Right lobe of liver (tissue), 6 donors: Measurements from ENCODE around the gene ZMIZ1. TPM values are rescaled to one million over a fixed set of nuclear protein-coding genes. Genes with fewer than 3 reads are reported as not detected.

Experiments used
- ATAC-seq, 4 donors: fragments of 200-7000 bp; cut with Tn5 transposase; one replicate each; pipeline ENCODE4 v1.9.1; 2020; ENCODE audit warnings: mild to moderate bottlenecking in 4 of 4, moderate library complexity in 4 of 4
- DNase-seq, 3 donors: peaks; one replicate each; pipeline ENCODE4 v3.0.0-alpha.2; 2020
- H3K27ac ChIP-seq, 3 donors: fragments of 200-600 bp; one replicate each; pipeline ENCODE4 v1.8.0; 2022
- H3K27me3 ChIP-seq, 2 donors: fragments of 200-600 bp; one replicate each; pipeline ENCODE4 v1.8.0; 2022
- H3K36me3 ChIP-seq, 4 donors: fragments of 200-600 bp; sonication (generic) in 1 of 4; one replicate each; pipeline versions ENCODE4 v1.5.1 to v1.8.0; 2017 to 2022; ENCODE audit warnings: control low read depth in 1 of 4
- H3K4me1 ChIP-seq, 4 donors: fragments of 200-600 bp; sonication (generic) in 1 of 4; one replicate each; pipeline versions ENCODE4 v1.5.1 to v1.8.0; 2017 to 2022; ENCODE audit warnings: control low read depth in 1 of 4
- H3K4me3 ChIP-seq, 3 donors: fragments of 200-600 bp; one replicate each; pipeline ENCODE4 v1.8.0; 2022
- H3K9me3 ChIP-seq, 4 donors: fragments of 200-600 bp; sonication (generic) in 1 of 4; one replicate each; pipeline versions ENCODE4 v1.5.1 to v1.8.0; 2017 to 2022; ENCODE audit warnings: control low read depth in 1 of 4
- POLR2A ChIP-seq: fragments of 450-650 bp; IDR thresholded peaks from one replicate; pipeline ENCODE4 v1.6.1; 2017; ENCODE audit warnings: antibody characterized with exemption, mild to moderate bottlenecking
- WGBS: methylation state at CpG from one replicate; pipeline ENCODE4 v1.1.6; 2018; ENCODE audit warnings: low coverage, low lambda C conversion rate; ENCODE audit not compliant: insufficient coverage; ENCODE audit errors: missing lambda C conversion rate; 5-methylcytosine and 5-hydroxymethylcytosine counted together
- intact Hi-C, 2 donors: fragments of 100-400 bp; cut with DNase I; formaldehyde crosslinking; loops; one replicate each; pipeline versions ENCODE4 v1.11.2 to v1.14.1; 2022
- total RNA-seq, 6 experiments: library from RNA; depleted of rRNA in 2 of 6; stranded (reverse); fragments of >200 nt in 2 of 6; fragmentation: NEBNext Ultra II Directional in 3 of 6; extraction: Animal tissue kit (Norgen Biotek cat#: 25700) in 3 of 6; gene quantifications; one replicate each; pipeline versions ENCODE4 v1.1.0 to v1.2.4, GENCODE V29; 2016 to 2023
- TF ChIP-seq, protein P1 (sequence below), 4 donors: fragments of 200-600 bp in 3 of 4; fragments of 450-650 bp in 1 of 4; IDR thresholded peaks; one replicate each; pipeline versions ENCODE4 v1.5.1 to v1.8.0; 2016 to 2022; ENCODE audit warnings: antibody characterized with exemption in 4 of 4, mild to moderate bottlenecking in 2 of 4
- donor health status: DM: no; HTN: yes; CAD: no.
- donor health status: DM: no; HTN: no; CAD: no.
- donor health status: DM: no; HTN: no; CAD: no.
- donor health status: DM: no; HTN: yes; CAD: no.
- donor health status: DM: no; HTN: yes; CAD: no.

The ZMIZ1 gene
- total RNA-seq, 6 experiments from 2014 or later = 9.9 to 22.8 (median 12.3) TPM

DNA sequence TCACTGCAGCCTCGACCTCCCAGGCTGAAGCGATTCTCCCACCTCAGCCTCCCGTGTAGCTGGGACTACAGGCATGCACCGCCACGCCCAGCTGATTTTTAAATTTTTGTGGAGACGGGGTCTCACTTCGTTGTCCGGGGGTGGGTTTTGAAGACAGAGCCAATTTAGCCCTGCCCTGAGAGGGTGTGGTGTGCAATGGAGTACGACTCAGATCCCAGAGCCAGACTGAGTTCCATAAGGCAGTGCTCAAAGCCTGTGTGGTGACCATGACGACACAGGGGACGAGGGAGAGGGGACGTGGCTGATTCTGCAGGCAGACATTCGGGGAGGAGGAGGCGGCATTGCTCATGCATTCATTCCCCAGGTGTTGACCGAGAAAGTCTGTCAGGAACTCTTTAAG lies 72.1 kb downstream of the ZMIZ1 start:
- intact Hi-C loops = no loop called here
- DNase-seq = no peak
- no peak for ATAC-seq
- Histone ChIP-seq H3K27me3 (no peaks in the 10 kb centered on the region), H3K4me3 (no peak overlapping the region), H3K27ac (no peak overlapping the region), H3K36me3 (peaks cover 0 to 11% (median 4%) of the 10 kb centered on the region in 4 donors), H3K4me1 (peaks cover 0 to 5% (median 2%) of the 10 kb centered on the region in 4 donors), H3K9me3 (no peaks in the 10 kb centered on the region)
- 86% methylated on average over 14 of the region's 15 CpGs for WGBS
- no peak for TF ChIP-seq POLR2A
- TF ChIP-seq, protein P1, sequence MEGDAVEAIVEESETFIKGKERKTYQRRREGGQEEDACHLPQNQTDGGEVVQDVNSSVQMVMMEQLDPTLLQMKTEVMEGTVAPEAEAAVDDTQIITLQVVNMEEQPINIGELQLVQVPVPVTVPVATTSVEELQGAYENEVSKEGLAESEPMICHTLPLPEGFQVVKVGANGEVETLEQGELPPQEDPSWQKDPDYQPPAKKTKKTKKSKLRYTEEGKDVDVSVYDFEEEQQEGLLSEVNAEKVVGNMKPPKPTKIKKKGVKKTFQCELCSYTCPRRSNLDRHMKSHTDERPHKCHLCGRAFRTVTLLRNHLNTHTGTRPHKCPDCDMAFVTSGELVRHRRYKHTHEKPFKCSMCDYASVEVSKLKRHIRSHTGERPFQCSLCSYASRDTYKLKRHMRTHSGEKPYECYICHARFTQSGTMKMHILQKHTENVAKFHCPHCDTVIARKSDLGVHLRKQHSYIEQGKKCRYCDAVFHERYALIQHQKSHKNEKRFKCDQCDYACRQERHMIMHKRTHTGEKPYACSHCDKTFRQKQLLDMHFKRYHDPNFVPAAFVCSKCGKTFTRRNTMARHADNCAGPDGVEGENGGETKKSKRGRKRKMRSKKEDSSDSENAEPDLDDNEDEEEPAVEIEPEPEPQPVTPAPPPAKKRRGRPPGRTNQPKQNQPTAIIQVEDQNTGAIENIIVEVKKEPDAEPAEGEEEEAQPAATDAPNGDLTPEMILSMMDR (IDR thresholded peaks at IDR 0.05) = no peak

DNA sequence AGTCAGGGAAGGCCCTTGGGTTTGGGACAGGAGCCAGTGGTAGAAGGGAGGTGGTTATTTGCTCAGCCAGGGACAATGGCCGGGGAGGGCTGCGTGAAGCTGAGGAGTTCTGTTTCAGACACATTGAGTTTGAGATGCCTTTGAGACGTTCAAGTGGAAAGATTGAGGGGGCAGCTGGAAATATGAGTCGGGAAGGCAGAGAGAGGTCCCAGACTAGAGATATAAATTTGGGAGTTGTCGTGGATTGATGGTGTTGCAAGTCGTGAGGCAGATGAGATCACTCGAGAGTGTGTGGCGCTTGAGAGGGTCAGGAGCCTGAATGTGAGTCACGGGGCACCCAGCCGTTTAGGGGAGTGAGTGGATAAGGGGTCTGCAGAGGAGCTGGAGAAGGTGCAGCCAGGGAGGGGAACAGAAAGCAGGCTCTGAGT lies 73.3 kb downstream of the ZMIZ1 start:
- intact Hi-C loops = no loop called here

DNA sequence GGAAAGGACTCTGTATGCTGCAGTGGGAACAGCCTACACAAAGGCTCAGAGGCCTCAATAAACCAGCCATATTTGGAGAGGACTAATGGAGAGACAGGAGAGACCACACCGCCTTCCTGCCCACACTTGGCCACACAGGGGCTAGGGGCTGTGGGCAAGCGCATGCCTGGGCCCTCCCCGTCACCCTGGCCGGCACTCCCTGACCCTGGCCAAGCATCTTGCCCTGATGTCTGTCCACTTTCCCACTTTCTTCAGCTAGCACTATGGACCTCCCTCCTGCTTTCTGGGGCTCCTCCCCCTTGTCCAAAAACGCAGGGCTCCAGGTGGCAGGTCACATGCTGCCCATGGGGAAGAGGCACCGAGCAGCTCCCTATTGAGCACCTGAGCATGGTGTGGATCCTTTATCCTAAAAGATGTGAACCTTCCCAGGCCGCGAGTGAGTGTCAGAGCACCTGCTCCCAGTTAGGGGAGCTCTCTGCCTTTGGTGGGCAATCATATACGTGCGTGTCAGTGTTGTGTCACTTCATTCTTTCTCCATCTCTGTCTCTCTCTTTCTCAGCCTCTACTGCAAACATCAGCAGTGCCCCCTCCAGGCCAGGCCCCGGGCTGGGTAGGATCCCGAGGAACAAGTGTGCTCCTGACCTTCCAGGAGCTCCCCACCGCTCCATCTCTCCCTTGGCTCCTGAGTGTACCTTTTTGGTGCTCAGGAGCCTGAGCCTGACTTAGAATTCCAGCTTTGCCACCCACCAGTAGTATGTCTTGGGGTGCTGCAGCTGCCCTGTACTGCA lies 74.0 kb downstream of the ZMIZ1 start:
- intact Hi-C loops = no loop called here
- DNase-seq (no peak), ATAC-seq (no peak)
- H3K27ac ChIP-seq = no peak overlapping the region
- TF ChIP-seq, protein P1 (IDR thresholded peaks at IDR 0.05) = no peak
- no peak for TF ChIP-seq POLR2A
- H3K4me3 ChIP-seq = no peak overlapping the region
- H3K4me1 ChIP-seq = peaks cover 0 to 23% (median 11%) of the 10 kb centered on the region in 4 donors
- no peaks in the 10 kb centered on the region for H3K27me3 ChIP-seq
- no peaks in the 10 kb centered on the region for H3K9me3 ChIP-seq
- H3K36me3 ChIP-seq = peaks cover 0 to 11% (median 4%) of the 10 kb centered on the region in 4 donors
- WGBS = 66% methylated on average over 5 of the region's 13 CpGs

More for the DNA sequence above, 73.3 kb downstream of the ZMIZ1 start:
- Histone ChIP-seq H3K4me3 (no peak overlapping the region), H3K27ac (no peak overlapping the region), H3K4me1 (peaks cover 0 to 17% (median 7%) of the 10 kb centered on the region in 4 donors), H3K9me3 (no peaks in the 10 kb centered on the region), H3K27me3 (no peaks in the 10 kb centered on the region), H3K36me3 (peaks cover 0 to 11% (median 4%) of the 10 kb centered on the region in 4 donors)
- no peak for TF ChIP-seq POLR2A
- TF ChIP-seq, protein P1 (IDR thresholded peaks at IDR 0.05) = no peak
- DNase-seq (no peak), ATAC-seq (no peak)
- WGBS = 71% methylated on average over 10 of the region's 10 CpGs

DNA sequence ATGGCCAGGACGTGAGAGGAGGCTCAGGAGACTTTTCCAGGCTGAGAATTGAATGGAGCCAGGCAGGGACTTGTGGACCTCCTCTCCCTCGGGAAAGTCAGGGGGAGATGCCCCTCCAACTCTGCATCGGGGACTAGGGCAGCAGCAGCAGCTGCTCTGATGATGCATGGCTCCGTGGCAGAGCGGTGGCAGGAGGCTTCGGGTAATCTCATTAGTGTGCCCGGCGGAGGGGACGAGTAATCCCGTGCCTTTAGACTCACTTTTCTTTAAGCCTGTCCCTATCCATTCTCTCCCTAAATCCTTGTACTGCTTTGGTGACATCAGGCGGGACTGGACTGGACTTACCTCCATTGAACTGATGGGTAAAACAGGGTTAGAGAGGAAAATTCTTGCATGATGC lies 75.1 kb downstream of the ZMIZ1 start:
- Histone ChIP-seq H3K36me3 (peaks cover 0 to 11% (median 4%) of the 10 kb centered on the region in 4 donors), H3K4me1 (peaks cover 0 to 35% (median 17%) of the 10 kb centered on the region in 4 donors), H3K9me3 (no peaks in the 10 kb centered on the region), H3K27me3 (no peaks in the 10 kb centered on the region), H3K27ac (no peak overlapping the region), H3K4me3 (no peak overlapping the region)
- DNase-seq (no peak), ATAC-seq (no peak)
- WGBS = 88% methylated on average over 7 of the region's 11 CpGs
- intact Hi-C loops = no loop called here
- TF ChIP-seq POLR2A = no peak
- TF ChIP-seq, protein P1 (IDR thresholded peaks at IDR 0.05) = no peak
